HFF-Myc (cell line): Measurements from ENCODE around the gene KRT33B.
A peak's percentile ranks its signal among the peaks of the same experiment; 100 is the strongest.

ENCODE experiments used
- DNase-seq: peaks from one replicate; pipeline ENCODE4 v3.0.0-alpha.2; 2011; ENCODE audit warnings: low read depth; ENCODE audit errors: extremely low read depth
- H3K4me3 ChIP-seq: replicated peaks from 2 replicates; pipeline ENCODE4 v1.5.1; 2011; ENCODE audit warnings: low read depth, mild to moderate bottlenecking, control low read depth, low read length
- TF ChIP-seq, protein P1 (sequence below): IDR thresholded peaks from 2 replicates; pipeline ENCODE4 v1.5.1; 2012; ENCODE audit warnings: mild to moderate bottlenecking, low read depth, low read length, control low read depth; ENCODE audit errors: missing control alignments

Gene KRT33B

DNA sequence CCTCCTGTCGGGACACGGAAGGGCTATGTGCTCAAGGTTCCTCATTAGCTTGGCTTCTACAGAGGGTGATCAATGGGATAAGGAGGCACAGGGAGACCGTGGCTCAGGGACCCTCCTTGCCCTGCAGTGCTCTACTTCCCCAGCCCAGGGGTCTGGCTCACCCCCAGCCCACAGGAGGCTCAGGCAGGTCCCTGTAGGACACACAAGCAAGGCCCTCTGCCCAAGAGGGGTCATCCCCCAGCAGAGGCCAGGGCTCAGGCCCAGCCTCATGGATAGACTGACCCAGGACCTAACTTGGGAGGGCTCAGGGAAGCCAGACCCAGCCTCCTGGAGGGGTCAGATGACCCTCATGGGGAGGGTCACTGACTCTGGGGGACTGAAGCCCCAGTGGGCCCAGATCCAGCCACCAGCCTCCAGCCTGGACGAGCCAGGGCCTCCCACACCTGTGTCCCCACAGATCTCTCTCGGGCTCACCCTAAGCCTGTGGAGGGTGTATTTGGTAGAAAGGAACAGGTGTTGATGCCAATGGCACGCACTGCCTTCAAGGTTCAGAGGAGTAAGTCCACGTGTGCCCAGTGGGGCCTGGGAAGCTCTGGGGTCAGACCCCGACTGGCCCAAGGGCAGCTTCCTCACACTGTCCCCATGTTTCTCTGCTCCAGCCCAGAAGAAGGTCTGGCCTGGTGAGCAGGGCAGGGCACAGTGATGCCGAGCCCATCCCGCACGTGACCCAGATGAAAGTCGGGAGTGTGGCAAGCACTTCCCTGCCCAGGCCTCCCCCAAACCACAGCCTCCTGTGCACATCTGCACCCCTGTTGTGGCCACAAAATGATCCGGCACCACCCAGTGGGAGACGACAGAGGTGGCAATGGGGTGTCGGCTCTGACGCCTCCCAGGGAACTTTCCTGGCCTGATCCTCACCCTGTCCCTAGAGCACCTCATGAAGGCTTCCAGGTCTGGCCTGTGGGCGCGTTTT, 43.2 kb downstream of the KRT33B start:
- no peak for DNase-seq
- TF ChIP-seq, protein P1, sequence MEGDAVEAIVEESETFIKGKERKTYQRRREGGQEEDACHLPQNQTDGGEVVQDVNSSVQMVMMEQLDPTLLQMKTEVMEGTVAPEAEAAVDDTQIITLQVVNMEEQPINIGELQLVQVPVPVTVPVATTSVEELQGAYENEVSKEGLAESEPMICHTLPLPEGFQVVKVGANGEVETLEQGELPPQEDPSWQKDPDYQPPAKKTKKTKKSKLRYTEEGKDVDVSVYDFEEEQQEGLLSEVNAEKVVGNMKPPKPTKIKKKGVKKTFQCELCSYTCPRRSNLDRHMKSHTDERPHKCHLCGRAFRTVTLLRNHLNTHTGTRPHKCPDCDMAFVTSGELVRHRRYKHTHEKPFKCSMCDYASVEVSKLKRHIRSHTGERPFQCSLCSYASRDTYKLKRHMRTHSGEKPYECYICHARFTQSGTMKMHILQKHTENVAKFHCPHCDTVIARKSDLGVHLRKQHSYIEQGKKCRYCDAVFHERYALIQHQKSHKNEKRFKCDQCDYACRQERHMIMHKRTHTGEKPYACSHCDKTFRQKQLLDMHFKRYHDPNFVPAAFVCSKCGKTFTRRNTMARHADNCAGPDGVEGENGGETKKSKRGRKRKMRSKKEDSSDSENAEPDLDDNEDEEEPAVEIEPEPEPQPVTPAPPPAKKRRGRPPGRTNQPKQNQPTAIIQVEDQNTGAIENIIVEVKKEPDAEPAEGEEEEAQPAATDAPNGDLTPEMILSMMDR = no peak
- no peak overlapping the region for H3K4me3 ChIP-seq

DNA sequence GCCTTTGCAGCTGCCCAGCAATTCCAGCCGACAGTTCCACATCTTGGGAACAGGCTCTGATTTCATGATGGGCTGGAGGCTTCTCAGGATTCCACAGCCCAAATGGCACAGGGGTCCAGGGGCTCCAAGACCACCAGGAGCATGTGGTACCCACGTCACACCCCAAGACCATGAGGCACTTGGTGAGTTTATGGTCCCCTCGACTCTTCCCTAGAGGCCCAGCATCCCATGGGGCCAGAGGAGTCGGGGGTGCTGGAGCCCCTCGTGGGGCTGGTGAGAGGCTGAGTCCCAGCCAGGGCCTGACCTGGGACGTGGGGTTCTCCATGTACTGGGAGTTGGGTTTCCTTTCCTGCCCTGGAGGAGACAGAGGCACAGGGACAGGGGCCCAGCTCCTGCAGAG, 44.0 kb downstream of the KRT33B start:
- TF ChIP-seq, protein P1 = no peak
- H3K4me3 ChIP-seq = no peak overlapping the region
- DNase-seq = no peak

DNA sequence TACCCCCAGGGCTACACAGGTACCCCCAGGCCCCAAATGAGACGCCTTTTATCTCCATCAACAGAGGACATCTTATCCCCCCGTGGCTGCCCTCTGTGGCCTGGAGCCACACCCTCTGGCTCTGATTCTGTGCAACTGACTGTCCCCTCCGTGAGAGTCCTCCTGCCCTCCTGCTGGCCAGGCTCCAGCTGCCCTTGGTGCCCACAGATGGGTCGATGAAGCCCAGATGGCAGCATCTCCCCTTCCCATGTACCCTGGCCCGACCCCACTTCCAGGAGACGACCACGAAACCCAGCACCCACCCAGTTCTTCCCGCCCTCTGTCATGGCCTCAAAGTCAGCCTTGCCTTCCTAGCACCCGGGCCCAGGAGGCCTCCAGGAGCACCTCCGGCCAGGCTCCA, 44.5 kb downstream of the KRT33B start:
- TF ChIP-seq, protein P1 = no peak
- H3K4me3 ChIP-seq = no peak overlapping the region
- DNase-seq = no peak

DNA sequence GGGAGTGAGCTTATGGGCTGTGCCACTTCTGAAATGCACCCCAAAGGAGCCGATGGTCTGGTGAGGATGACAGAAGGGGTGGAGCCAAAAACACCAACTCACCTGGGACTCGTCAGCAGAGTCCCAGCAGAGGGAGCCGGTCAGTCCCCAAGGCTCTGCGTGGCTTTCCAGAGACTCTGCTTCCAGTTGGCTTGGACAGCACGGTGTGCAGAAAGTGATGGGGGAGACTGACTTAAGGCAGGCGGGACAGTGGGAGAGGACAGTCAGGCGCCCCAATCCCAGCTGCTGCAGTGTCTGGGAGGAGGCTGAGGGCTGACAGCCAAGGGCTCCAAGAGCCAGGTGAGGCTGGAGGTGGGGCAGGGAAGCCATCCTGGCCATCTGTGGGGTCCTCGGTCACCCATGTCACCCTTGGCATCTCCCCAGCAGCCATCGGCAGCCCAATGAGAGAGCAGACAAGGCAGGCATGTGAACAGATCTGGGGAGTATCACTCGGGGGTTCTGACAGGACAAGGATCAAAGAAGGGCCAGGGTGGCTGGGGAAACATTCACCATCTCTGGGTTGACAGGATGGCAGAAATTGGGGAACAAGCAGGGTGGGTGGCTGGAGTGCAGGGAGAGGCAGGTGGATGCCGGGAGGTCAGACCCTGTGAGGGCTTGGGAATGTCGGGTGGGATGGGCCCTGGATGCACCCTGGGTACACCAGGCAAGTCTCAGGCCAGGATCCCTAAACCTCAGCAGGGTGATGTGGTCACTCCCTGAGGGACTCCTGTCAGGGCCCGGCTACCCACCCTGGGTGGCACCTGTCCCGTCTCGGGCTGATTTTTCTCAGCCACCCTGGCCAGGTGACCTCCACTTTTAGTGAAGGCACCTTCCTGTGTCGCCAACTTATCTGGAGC, 45.2 kb downstream of the KRT33B start:
- H3K4me3 ChIP-seq = no peak overlapping the region
- TF ChIP-seq, protein P1 = peak; percentile 28
- no peak for DNase-seq

DNA sequence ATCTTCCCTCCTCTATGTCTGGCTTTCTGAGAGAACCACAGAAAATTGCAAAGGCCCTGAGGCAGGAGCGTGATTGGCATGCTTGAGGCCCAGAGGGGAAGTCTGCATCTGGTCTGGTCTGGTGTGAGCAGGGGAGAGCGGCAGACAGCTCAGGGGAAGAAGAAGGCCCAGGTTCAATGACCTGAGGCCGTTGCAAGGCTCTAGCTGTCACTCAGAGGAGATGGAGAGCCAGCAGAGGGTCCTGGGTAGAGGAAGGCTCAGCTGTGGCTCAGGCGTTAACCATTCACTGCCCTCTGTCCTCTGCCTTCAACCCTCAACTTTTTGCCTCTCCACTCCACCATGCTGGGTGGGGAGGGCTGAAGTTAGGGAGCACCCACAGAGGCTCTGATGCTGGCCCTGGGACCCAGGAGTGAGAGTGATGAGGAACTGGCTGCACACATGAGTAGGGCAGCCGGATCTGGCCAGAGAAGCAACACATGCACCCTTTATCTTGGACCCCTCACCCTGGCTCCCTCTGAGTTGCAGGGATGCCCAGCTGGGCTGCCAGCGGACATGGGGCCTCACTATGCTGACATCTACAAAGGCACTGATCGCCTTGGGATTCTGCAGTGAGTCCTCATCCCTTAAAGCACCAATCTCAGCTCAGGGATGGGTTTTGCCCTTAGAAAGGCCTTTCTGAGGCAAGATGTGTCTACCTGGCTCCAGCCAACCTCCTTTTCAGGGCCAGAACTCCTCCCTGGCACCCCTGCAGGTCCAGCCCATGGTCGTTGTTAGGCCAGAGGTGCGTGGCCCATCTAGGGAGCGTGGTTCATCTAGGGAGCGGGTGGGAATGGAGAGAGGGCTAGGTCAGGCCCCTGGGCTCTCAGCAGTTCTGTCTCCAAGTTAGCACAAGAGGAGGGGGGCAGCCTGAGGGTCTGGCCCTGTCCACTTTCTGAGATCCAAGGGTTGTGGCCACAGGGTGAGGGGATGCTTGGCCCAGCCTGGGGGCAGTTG, 46.4 kb downstream of the KRT33B start:
- DNase-seq = no peak
- TF ChIP-seq, protein P1 = no peak
- no peak overlapping the region for H3K4me3 ChIP-seq
